K562 (cell line): ENCODE measurements around the gene CALHM4. TPM values are rescaled to one million over a fixed set of nuclear protein-coding genes. Genes with fewer than 3 reads are reported as not detected.

Experiments
- BHLHE40 ChIP-seq: IDR thresholded peaks from 2 replicates; pipeline ENCODE4 v1.6.1; 2011; ENCODE audit warnings: low read length, improper control_type of control experiment
- ESRRA ChIP-seq: fragments of 450-650 bp; IDR thresholded peaks from 2 replicates; pipeline ENCODE4 v1.6.1; 2014; ENCODE audit warnings: low read depth, mild to moderate bottlenecking, moderate library complexity, borderline replicate concordance
- FOXK2 ChIP-seq, 2 experiments: fragments of 450-650 bp; IDR thresholded peaks in 1 of 2; conservative IDR thresholded peaks in 1 of 2; 2 replicates each; pipeline ENCODE4 v1.6.1; 2016; ENCODE audit warnings: low read depth in 2 of 2, mild to moderate bottlenecking in 1 of 2
- KDM2B ChIP-seq: fragments of 250-450 bp; sonication (Bioruptor Pico); IDR thresholded peaks from 2 replicates; pipeline ENCODE4 v1.8.0; 2021; ENCODE audit warnings: mild to moderate bottlenecking, moderate library complexity
- UBTF ChIP-seq, 2 experiments: IDR thresholded peaks; 2 replicates each; pipeline ENCODE4 v1.6.1; 2012; ENCODE audit warnings: improper control_type of control experiment in 2 of 2, low read depth in 2 of 2, low read length in 2 of 2, borderline replicate concordance in 1 of 2
- XRCC5 ChIP-seq: fragments of 200-400 bp; formaldehyde crosslinking; IDR thresholded peaks from 2 replicates; pipeline ENCODE4 v1.6.1; 2017; ENCODE audit warnings: low read depth, mild to moderate bottlenecking, low read length
- polyA plus RNA-seq, 8 experiments: library from polyadenylated mRNA; depleted of rRNA in 4 of 8; stranded (reverse) in 5 of 8; unstranded in 3 of 8; fragments of >200 nt; fragmentation: Nextera tagmentation in 2 of 8; fragmentation: Illumina TruSeq in 1 of 8; extraction: Ambion mirVana in 2 of 8; extraction: Trizol in 1 of 8; gene quantifications; 2 replicates each; pipeline versions ENCODE4 v1.2.1 to v1.2.3, GENCODE V29; 2011 to 2014; ENCODE audit warnings: inconsistent platforms in 1 of 8, missing spikeins in 1 of 8
- total RNA-seq, 7 experiments: library from RNA; depleted of rRNA in 6 of 7; stranded (reverse); fragments of >200 nt in 6 of 7; fragmentation: Illumina TruSeq in 2 of 7; extraction: Trizol in 2 of 7; gene quantifications; 2 replicates each; pipeline versions ENCODE4 v1.2.1 to v1.2.3, GENCODE V29; 2011 to 2021; ENCODE audit warnings: low replicate concordance in 1 of 7
- TF ChIP-seq, protein P1 (sequence below), 2 experiments: fragments of 450-650 bp; formaldehyde crosslinking in 1 of 2; IDR thresholded peaks; 2 replicates each; pipeline versions ENCODE4 v1.4.0 to v1.6.1; 2014 to 2020; ENCODE audit warnings: mild to moderate bottlenecking in 2 of 2, borderline replicate concordance in 1 of 2, low read depth in 1 of 2
- TF ChIP-seq, protein P2 (sequence below), 2 experiments: fragments of 200-800 bp in 1 of 2; sonication (Bioruptor generic) in 1 of 2; sonication (generic) in 1 of 2; formaldehyde crosslinking in 1 of 2; IDR thresholded peaks in 1 of 2; conservative IDR thresholded peaks in 1 of 2; 2 replicates each; pipeline versions ENCODE4 v1.5.0 to v1.6.1; 2016 to 2020; ENCODE audit warnings: missing compliant biosample characterization in 1 of 2, missing genetic modification characterization in 1 of 2, missing genetic modification reagents in 1 of 2
- TF ChIP-seq, protein P3 (sequence below): fragments of 250-450 bp; sonication (Bioruptor Pico); IDR thresholded peaks from 2 replicates; pipeline ENCODE4 v1.4.0; 2020; ENCODE audit warnings: mild to moderate bottlenecking

Gene CALHM4
- total and polyA plus RNA-seq, 9 of the 15 experiments (the other 6 are each of a cell fraction or from before 2014, with no cell fraction given) = not detected

GRCh38 chr6:116570856-116571682 lies 17.5 kb downstream of the CALHM4 start, which contains the start of gene RWDD1 (continued):
- no peak for TF ChIP-seq KDM2B
- peak; percentile 68 to 92; a peak in 3 of 4 replicates for TF ChIP-seq FOXK2 (conservative IDR thresholded peaks at IDR 0.05 in 1 of 2, IDR thresholded peaks at IDR 0.05 in 1 of 2; ENCODE audit: low read depth in 2 of 2)
- TF ChIP-seq UBTF (IDR thresholded peaks at IDR 0.05; ENCODE audit: borderline replicate concordance in 1 of 2, low read depth in 2 of 2, low read length in 2 of 2) = peak; percentile 90 to 97
- TF ChIP-seq ESRRA = peak; percentile 51; the same call in 1 of the 2 replicates
- TF ChIP-seq, protein P1, sequence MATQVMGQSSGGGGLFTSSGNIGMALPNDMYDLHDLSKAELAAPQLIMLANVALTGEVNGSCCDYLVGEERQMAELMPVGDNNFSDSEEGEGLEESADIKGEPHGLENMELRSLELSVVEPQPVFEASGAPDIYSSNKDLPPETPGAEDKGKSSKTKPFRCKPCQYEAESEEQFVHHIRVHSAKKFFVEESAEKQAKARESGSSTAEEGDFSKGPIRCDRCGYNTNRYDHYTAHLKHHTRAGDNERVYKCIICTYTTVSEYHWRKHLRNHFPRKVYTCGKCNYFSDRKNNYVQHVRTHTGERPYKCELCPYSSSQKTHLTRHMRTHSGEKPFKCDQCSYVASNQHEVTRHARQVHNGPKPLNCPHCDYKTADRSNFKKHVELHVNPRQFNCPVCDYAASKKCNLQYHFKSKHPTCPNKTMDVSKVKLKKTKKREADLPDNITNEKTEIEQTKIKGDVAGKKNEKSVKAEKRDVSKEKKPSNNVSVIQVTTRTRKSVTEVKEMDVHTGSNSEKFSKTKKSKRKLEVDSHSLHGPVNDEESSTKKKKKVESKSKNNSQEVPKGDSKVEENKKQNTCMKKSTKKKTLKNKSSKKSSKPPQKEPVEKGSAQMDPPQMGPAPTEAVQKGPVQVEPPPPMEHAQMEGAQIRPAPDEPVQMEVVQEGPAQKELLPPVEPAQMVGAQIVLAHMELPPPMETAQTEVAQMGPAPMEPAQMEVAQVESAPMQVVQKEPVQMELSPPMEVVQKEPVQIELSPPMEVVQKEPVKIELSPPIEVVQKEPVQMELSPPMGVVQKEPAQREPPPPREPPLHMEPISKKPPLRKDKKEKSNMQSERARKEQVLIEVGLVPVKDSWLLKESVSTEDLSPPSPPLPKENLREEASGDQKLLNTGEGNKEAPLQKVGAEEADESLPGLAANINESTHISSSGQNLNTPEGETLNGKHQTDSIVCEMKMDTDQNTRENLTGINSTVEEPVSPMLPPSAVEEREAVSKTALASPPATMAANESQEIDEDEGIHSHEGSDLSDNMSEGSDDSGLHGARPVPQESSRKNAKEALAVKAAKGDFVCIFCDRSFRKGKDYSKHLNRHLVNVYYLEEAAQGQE (IDR thresholded peaks at IDR 0.05; ENCODE audit: borderline replicate concordance) = peak; percentile 99
- TF ChIP-seq, protein P1 (CRISPR knock-in tag; IDR thresholded peaks at IDR 0.05; ENCODE audit: low read depth) = 0 out of 2 replicates have a peak, but pooled peaks have one; percentile 38
- TF ChIP-seq XRCC5 = peak; percentile 99
- TF ChIP-seq BHLHE40 = peak; percentile 69
- TF ChIP-seq, protein P2, sequence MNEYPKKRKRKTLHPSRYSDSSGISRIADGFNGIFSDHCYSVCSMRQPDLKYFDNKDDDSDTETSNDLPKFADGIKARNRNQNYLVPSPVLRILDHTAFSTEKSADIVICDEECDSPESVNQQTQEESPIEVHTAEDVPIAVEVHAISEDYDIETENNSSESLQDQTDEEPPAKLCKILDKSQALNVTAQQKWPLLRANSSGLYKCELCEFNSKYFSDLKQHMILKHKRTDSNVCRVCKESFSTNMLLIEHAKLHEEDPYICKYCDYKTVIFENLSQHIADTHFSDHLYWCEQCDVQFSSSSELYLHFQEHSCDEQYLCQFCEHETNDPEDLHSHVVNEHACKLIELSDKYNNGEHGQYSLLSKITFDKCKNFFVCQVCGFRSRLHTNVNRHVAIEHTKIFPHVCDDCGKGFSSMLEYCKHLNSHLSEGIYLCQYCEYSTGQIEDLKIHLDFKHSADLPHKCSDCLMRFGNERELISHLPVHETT (CRISPR knock-in tag; conservative IDR thresholded peaks at IDR 0.05 in 1 of 2, IDR thresholded peaks at IDR 0.05 in 1 of 2) = peak in 1 of 2 experiments; percentile 84; a peak in 2 of 4 replicates
- TF ChIP-seq, protein P3, sequence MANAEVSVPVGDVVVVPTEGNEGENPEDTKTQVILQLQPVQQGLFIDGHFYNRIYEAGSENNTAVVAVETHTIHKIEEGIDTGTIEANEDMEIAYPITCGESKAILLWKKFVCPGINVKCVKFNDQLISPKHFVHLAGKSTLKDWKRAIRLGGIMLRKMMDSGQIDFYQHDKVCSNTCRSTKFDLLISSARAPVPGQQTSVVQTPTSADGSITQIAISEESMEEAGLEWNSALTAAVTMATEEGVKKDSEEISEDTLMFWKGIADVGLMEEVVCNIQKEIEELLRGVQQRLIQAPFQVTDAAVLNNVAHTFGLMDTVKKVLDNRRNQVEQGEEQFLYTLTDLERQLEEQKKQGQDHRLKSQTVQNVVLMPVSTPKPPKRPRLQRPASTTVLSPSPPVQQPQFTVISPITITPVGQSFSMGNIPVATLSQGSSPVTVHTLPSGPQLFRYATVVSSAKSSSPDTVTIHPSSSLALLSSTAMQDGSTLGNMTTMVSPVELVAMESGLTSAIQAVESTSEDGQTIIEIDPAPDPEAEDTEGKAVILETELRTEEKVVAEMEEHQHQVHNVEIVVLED = peak; percentile 51
